GM23248 (cell line): ENCODE results near the gene PNMT.
A peak's percentile ranks its signal among the peaks of the same experiment; 100 is the strongest.

Experiments
- EZH2 ChIP-seq: fragments of 200-600 bp; sonication (generic); IDR thresholded peaks from 2 replicates; pipeline ENCODE4 v1.6.1; 2018; ENCODE audit warnings: antibody characterized with exemption, mild to moderate bottlenecking; ENCODE audit not compliant: insufficient read depth, poor library complexity, severe bottlenecking
- EZH2phosphoT487 ChIP-seq: fragments of 200-600 bp; sonication (generic); IDR thresholded peaks from 2 replicates; pipeline ENCODE4 v1.6.1; 2018; ENCODE audit warnings: antibody characterized with exemption, moderate library complexity, mild to moderate bottlenecking, low read depth; ENCODE audit not compliant: insufficient read depth

- TF ChIP-seq EZH2: peak; percentile 87
- no peak; the same call in 1 of the 2 replicates for TF ChIP-seq EZH2phosphoT487
Observed at GRCh38 chr17:39667945-39668924, at the start of gene PNMT.
